ENCODE measurements around the gene ARID5B. TPM values are rescaled to one million over a fixed set of nuclear protein-coding genes. Genes with fewer than 3 reads are reported as not detected.

ARID5B gene
- total and polyA plus RNA-seq, 2 experiments from 2014 or later, result 1.3 to 1.6 TPM

DNA sequence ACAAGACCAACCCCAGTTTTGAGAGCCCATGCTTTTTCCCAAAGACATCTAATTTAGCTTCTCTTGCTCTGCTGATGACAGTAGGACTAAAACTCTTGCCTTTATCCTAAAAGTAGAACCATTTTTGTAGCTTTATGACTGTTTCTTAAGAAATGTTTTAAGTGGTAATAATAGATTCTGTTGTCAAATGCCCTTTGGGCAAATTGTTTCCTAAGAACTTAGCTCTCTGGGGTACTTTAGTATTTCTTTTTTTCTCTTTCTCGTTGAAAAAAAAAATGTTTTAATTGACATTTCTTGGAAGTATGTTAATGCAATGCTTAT is 157.4 kb downstream of the ARID5B start:
- ATAC-seq, result no peak
- Histone ChIP-seq H4K20me1 (replicated peaks; ENCODE audit: insufficient read depth) (no peaks in the 10 kb centered on the region), H2AFZ (no peak overlapping the region), H3K27me3 (ENCODE audit: insufficient read depth) (no peaks in the 10 kb centered on the region), H3K36me3 (ENCODE audit: insufficient read depth) (no peaks in the 10 kb centered on the region), H3F3A (replicated peaks; ENCODE audit: low read depth) (no peaks in the 10 kb centered on the region), H3K79me2 (replicated peaks; ENCODE audit: insufficient read depth) (no peaks in the 10 kb centered on the region), H3K4me1 (ENCODE audit: insufficient read depth) (peaks cover 4% of the 10 kb centered on the region; the same call in 1 of the 2 replicates), H3K4me3 (no peak overlapping the region), H3K4me2 (no peak overlapping the region), H3K27ac (ENCODE audit: low read depth) (no peak overlapping the region), H3K9me2 (ENCODE audit: insufficient read depth) (peaks cover 6% of the 10 kb centered on the region; the same call in 1 of the 2 replicates)
- DNase-seq (ENCODE audit: low spot score), result no peak
- no peak overlapping the region for H3K4me3 Mint-ChIP-seq
- no peak overlapping the region for H3K27ac Mint-ChIP-seq
- H3K36me3 Mint-ChIP-seq (ENCODE audit: low read depth), result no peaks in the 10 kb centered on the region
- no peaks in the 10 kb centered on the region; the same call in 2 of the 3 replicates for H3K4me1 Mint-ChIP-seq
- TF ChIP-seq ZNF331 (CRISPR knock-in tag; IDR thresholded peaks at IDR 0.05; ENCODE audit: low read depth), result no peak
- TF ChIP-seq POLR2AphosphoS5 (IDR thresholded peaks at IDR 0.05; ENCODE audit: low read depth), result no peak
- TF ChIP-seq CREB1 (CRISPR knock-in tag; IDR thresholded peaks at IDR 0.05; ENCODE audit: low read depth), result no peak
- TF ChIP-seq, protein P1, sequence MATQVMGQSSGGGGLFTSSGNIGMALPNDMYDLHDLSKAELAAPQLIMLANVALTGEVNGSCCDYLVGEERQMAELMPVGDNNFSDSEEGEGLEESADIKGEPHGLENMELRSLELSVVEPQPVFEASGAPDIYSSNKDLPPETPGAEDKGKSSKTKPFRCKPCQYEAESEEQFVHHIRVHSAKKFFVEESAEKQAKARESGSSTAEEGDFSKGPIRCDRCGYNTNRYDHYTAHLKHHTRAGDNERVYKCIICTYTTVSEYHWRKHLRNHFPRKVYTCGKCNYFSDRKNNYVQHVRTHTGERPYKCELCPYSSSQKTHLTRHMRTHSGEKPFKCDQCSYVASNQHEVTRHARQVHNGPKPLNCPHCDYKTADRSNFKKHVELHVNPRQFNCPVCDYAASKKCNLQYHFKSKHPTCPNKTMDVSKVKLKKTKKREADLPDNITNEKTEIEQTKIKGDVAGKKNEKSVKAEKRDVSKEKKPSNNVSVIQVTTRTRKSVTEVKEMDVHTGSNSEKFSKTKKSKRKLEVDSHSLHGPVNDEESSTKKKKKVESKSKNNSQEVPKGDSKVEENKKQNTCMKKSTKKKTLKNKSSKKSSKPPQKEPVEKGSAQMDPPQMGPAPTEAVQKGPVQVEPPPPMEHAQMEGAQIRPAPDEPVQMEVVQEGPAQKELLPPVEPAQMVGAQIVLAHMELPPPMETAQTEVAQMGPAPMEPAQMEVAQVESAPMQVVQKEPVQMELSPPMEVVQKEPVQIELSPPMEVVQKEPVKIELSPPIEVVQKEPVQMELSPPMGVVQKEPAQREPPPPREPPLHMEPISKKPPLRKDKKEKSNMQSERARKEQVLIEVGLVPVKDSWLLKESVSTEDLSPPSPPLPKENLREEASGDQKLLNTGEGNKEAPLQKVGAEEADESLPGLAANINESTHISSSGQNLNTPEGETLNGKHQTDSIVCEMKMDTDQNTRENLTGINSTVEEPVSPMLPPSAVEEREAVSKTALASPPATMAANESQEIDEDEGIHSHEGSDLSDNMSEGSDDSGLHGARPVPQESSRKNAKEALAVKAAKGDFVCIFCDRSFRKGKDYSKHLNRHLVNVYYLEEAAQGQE (IDR thresholded peaks at IDR 0.05; ENCODE audit: unreplicated experiment), result no peak
- TF ChIP-seq ZNF114 (CRISPR knock-in tag; IDR thresholded peaks at IDR 0.05), result no peak
- TF ChIP-seq, protein P2, sequence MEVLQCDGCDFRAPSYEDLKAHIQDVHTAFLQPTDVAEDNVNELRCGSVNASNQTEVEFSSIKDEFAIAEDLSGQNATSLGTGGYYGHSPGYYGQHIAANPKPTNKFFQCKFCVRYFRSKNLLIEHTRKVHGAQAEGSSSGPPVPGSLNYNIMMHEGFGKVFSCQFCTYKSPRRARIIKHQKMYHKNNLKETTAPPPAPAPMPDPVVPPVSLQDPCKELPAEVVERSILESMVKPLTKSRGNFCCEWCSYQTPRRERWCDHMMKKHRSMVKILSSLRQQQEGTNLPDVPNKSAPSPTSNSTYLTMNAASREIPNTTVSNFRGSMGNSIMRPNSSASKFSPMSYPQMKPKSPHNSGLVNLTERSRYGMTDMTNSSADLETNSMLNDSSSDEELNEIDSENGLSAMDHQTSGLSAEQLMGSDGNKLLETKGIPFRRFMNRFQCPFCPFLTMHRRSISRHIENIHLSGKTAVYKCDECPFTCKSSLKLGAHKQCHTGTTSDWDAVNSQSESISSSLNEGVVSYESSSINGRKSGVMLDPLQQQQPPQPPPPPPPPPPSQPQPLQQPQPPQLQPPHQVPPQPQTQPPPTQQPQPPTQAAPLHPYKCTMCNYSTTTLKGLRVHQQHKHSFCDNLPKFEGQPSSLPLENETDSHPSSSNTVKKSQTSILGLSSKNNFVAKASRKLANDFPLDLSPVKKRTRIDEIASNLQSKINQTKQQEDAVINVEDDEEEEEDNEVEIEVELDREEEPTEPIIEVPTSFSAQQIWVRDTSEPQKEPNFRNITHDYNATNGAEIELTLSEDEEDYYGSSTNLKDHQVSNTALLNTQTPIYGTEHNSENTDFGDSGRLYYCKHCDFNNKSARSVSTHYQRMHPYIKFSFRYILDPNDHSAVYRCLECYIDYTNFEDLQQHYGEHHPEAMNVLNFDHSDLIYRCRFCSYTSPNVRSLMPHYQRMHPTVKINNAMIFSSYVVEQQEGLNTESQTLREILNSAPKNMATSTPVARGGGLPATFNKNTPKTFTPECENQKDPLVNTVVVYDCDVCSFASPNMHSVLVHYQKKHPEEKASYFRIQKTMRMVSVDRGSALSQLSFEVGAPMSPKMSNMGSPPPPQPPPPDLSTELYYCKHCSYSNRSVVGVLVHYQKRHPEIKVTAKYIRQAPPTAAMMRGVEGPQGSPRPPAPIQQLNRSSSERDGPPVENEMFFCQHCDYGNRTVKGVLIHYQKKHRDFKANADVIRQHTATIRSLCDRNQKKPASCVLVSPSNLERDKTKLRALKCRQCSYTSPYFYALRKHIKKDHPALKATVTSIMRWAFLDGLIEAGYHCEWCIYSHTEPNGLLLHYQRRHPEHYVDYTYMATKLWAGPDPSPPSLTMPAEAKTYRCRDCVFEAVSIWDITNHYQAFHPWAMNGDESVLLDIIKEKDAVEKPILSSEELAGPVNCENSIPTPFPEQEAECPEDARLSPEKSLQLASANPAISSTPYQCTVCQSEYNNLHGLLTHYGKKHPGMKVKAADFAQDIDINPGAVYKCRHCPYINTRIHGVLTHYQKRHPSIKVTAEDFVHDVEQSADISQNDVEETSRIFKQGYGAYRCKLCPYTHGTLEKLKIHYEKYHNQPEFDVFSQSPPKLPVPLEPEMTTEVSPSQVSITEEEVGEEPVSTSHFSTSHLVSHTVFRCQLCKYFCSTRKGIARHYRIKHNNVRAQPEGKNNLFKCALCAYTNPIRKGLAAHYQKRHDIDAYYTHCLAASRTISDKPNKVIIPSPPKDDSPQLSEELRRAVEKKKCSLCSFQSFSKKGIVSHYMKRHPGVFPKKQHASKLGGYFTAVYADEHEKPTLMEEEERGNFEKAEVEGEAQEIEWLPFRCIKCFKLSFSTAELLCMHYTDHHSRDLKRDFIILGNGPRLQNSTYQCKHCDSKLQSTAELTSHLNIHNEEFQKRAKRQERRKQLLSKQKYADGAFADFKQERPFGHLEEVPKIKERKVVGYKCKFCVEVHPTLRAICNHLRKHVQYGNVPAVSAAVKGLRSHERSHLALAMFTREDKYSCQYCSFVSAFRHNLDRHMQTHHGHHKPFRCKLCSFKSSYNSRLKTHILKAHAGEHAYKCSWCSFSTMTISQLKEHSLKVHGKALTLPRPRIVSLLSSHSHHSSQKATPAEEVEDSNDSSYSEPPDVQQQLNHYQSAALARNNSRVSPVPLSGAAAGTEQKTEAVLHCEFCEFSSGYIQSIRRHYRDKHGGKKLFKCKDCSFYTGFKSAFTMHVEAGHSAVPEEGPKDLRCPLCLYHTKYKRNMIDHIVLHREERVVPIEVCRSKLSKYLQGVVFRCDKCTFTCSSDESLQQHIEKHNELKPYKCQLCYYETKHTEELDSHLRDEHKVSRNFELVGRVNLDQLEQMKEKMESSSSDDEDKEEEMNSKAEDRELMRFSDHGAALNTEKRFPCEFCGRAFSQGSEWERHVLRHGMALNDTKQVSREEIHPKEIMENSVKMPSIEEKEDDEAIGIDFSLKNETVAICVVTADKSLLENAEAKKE (CRISPR knock-in tag; IDR thresholded peaks at IDR 0.05), result no peak
- TF ChIP-seq EZH2phosphoT487 (IDR thresholded peaks at IDR 0.05; ENCODE audit: unreplicated experiment), result no peak
- TF ChIP-seq NANOG (IDR thresholded peaks at IDR 0.05; ENCODE audit: borderline replicate concordance), result no peak
- TF ChIP-seq EZH2 (IDR thresholded peaks at IDR 0.05; ENCODE audit: low read depth, unreplicated experiment), result no peak
- TF ChIP-seq, protein P3, sequence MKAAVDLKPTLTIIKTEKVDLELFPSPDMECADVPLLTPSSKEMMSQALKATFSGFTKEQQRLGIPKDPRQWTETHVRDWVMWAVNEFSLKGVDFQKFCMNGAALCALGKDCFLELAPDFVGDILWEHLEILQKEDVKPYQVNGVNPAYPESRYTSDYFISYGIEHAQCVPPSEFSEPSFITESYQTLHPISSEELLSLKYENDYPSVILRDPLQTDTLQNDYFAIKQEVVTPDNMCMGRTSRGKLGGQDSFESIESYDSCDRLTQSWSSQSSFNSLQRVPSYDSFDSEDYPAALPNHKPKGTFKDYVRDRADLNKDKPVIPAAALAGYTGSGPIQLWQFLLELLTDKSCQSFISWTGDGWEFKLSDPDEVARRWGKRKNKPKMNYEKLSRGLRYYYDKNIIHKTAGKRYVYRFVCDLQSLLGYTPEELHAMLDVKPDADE (IDR thresholded peaks at IDR 0.05), result no peak
- TF ChIP-seq STAT1 (IDR thresholded peaks at IDR 0.05; ENCODE audit: unreplicated experiment), result no peak
- no peak for TF ChIP-seq JUNB (IDR thresholded peaks at IDR 0.05; ENCODE audit: unreplicated experiment)
- TF ChIP-seq, protein P4, sequence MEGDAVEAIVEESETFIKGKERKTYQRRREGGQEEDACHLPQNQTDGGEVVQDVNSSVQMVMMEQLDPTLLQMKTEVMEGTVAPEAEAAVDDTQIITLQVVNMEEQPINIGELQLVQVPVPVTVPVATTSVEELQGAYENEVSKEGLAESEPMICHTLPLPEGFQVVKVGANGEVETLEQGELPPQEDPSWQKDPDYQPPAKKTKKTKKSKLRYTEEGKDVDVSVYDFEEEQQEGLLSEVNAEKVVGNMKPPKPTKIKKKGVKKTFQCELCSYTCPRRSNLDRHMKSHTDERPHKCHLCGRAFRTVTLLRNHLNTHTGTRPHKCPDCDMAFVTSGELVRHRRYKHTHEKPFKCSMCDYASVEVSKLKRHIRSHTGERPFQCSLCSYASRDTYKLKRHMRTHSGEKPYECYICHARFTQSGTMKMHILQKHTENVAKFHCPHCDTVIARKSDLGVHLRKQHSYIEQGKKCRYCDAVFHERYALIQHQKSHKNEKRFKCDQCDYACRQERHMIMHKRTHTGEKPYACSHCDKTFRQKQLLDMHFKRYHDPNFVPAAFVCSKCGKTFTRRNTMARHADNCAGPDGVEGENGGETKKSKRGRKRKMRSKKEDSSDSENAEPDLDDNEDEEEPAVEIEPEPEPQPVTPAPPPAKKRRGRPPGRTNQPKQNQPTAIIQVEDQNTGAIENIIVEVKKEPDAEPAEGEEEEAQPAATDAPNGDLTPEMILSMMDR (conservative IDR thresholded peaks at IDR 0.05; ENCODE audit: low read depth in 2 of 2), result no peak
- H3K27me3 Mint-ChIP-seq (ENCODE audit: insufficient read depth, low read depth, poor library complexity), result peaks cover 3% of the 10 kb centered on the region
- no peaks in the 10 kb centered on the region for H3K9me3 Mint-ChIP-seq

Data from GM23338 (cell line).